BLaER1 treated with 17β-estradiol and CSF1 and Interleukin-3, amounts not matched to agents 10 nM and 100 nM (cell line): ENCODE measurements around the gene CLPTM1L.

ENCODE experiments used
- H3K27ac ChIP-seq, 11 experiments: shearing (Covaris generic); formaldehyde crosslinking; 2 replicates each; pipeline ENCODE4 v1.8.1; 2022
- H3K27me3 ChIP-seq, 11 experiments: shearing (Covaris generic); formaldehyde crosslinking; 2 replicates each; pipeline ENCODE4 v1.8.1; 2022
- H3K36me3 ChIP-seq, 11 experiments: shearing (Covaris generic); formaldehyde crosslinking; 2 replicates each; pipeline ENCODE4 v1.8.1; 2022
- H3K4me1 ChIP-seq, 10 experiments: shearing (Covaris generic); formaldehyde crosslinking; 2 replicates each; pipeline ENCODE4 v1.8.1; 2022
- H3K4me2 ChIP-seq, 11 experiments: shearing (Covaris generic); formaldehyde crosslinking; 2 replicates each; pipeline ENCODE4 v1.8.1; 2022
- H3K4me3 ChIP-seq, 10 experiments: shearing (Covaris generic); formaldehyde crosslinking; 2 replicates each; pipeline ENCODE4 v1.8.1; 2022
- H3K9ac ChIP-seq, 11 experiments: shearing (Covaris generic); formaldehyde crosslinking; 2 replicates each; pipeline ENCODE4 v1.8.1; 2022
- H3K9me3 ChIP-seq, 11 experiments: shearing (Covaris generic); formaldehyde crosslinking; replicated peaks in 1 of 11; 2 replicates each; pipeline ENCODE4 v1.8.1; 2022
- H4K20me1 ChIP-seq, 11 experiments: shearing (Covaris generic); formaldehyde crosslinking; 2 replicates each; pipeline ENCODE4 v1.8.1; 2022
- Cebpa-rat ChIP-seq, 11 experiments: shearing (Covaris generic); IDR thresholded peaks; 2 replicates each; pipeline ENCODE4 v1.8.1; 2022

Gene CLPTM1L

DNA sequence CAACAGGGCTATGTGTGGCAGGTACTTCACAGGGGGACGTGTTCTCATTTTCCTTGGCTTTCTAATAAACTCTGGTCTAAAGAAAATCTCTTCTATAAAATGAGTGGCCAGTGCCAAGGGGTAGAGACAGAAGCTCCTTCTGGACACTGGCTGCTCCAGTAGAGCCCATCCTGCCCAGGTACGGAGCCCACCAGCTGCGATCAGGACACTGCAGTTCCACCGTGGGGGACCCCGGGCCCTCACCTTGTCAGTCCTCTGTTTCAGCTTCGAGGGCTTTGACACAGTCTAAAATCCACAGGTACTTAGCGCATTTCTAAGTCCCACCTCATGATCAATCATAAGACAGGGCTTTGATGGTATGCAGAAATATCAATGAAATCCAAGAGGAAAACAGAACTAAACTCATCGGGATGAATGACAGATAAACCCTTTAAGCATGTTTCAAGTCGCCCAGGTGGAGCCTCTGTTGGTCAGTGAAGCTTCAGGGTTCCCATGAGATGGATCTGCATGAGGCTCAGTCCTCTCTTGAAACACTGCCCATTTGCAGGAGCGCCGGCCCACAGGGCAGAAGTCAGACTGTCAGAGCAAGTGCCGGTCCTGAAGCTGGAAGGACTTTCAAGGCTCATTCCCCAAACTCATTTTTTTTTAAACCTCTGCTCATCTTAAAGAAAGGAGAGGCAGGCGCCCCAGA, 29.7 kb downstream of the CLPTM1L start:
- Histone ChIP-seq H3K4me1 (peaks cover 55 to 93% (median 89%) of the 10 kb centered on the region in 10 experiments), H3K4me3 (peak overlapping the region in 5 of 10 experiments; percentile 21 to 57 (median 46); a peak in 11 of 20 replicates)

DNA sequence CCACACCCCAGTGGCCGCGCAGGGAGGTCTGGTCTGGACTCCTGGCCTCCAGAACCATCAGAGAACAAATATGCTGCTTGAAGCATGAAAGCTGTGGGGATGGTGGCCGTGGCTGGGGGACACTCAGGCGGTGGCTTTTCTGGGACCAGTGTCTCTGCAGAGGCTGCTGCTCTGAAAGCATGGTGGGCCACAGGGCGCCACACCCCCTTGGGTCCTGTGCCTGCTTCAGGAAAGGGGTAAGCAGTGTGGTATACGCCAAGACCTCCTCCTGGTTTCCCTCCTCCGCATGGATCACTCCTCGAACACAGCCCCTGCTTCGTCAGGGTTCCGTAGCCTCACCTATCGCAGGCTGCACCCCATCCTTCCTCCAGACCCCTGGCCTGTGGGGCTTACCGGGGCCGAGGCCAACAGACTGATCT, 30.3 kb downstream of the CLPTM1L start:
- peak overlapping the region in 6 of 11 experiments; percentile 10 to 78 (median 70); a peak in 9 of 22 replicates for H3K9ac ChIP-seq
- H4K20me1 ChIP-seq: peaks cover 0 to 76% (median 50%) of the 10 kb centered on the region in 11 experiments; a peak in 20 of 22 replicates
- H3K4me3 ChIP-seq: peak overlapping the region in 4 of 10 experiments; percentile 21 to 57 (median 50); a peak in 9 of 20 replicates
- peaks cover 15 to 38% (median 26%) of the 10 kb centered on the region in 11 experiments for H3K36me3 ChIP-seq
- H3K9me3 ChIP-seq: peaks cover 22 to 27% (median 24%) of the 10 kb centered on the region in 11 experiments
- peaks cover 51 to 87% (median 83%) of the 10 kb centered on the region in 10 experiments for H3K4me1 ChIP-seq
- H3K27ac ChIP-seq: peak overlapping the region in 7 of 11 experiments; percentile 10 to 87 (median 74); a peak in 12 of 22 replicates
- H3K27me3 ChIP-seq: peaks cover 0 to 95% (median 0%) of the 10 kb centered on the region in 11 experiments; a peak in 10 of 22 replicates
- no peak for TF ChIP-seq Cebpa-rat (IDR thresholded peaks at IDR 0.05)
- H3K4me2 ChIP-seq: peak overlapping the region; percentile 10 to 98 (median 94); a peak in 18 of 22 replicates

More for the DNA sequence above, 29.7 kb downstream of the CLPTM1L start:
- Histone ChIP-seq H3K36me3 (peaks cover 21 to 38% (median 30%) of the 10 kb centered on the region in 11 experiments), H3K27ac (peak overlapping the region in 6 of 11 experiments; percentile 35 to 87 (median 74); a peak in 11 of 22 replicates), H3K4me2 (peak overlapping the region; percentile 60 to 98 (median 94)), H4K20me1 (peaks cover 0 to 82% (median 56%) of the 10 kb centered on the region in 11 experiments; a peak in 20 of 22 replicates), H3K9ac (peak overlapping the region in 6 of 11 experiments; percentile 36 to 78 (median 70); a peak in 8 of 22 replicates), H3K9me3 (peaks cover 16 to 21% (median 18%) of the 10 kb centered on the region in 11 experiments), H3K27me3 (peaks cover 0 to 100% (median 0%) of the 10 kb centered on the region in 11 experiments; a peak in 10 of 22 replicates)
- no peak for TF ChIP-seq Cebpa-rat (IDR thresholded peaks at IDR 0.05)

DNA sequence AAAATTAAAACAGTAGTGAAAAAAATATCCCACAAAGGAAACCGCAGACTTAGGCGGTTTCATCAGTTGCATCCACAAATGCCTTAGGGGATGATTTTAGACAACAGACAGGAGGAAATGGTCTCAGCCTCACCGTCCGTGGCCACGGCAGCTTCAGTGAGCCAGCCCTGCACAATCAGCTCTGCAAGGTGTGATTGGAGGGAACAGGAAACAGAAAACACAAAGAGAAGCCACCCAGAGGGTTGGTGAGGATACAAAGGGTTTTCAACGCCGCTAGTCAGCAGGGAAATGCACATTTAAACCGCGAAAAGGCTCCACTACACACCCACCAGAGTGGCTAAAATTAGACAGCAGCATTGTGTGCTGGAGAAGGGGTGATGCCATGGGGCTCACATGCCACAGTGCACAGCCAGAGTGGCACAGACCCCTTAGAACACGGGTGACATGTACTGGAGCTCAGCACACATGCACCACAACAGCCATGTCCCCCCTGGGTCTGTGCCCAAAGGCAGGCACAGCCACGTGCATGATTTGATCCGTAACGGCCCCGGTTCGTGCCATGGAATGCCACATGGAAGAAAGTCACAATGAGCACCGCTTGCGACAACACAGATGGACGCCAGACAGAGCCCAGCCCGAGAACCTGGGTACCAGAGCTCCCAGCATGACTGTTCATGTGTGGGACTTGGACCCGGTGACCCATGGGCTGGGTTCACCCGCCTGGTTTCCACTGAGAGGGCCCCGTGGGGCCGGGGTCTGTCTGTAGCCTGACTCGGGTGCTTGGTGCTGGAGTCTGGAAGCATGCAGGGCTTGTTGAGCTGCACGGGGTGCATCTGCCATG, 31.7 kb downstream of the CLPTM1L start:
- peaks cover 28 to 39% (median 34%) of the 10 kb centered on the region in 11 experiments for H3K9me3 ChIP-seq
- TF ChIP-seq Cebpa-rat (IDR thresholded peaks at IDR 0.05): 0 out of 22 replicates have a peak, but pooled peaks of 4 of the 11 experiments have one; percentile 3 to 67 (median 38)
- H3K4me3 ChIP-seq: peak overlapping the region in 6 of 10 experiments; percentile 7 to 57 (median 37); a peak in 11 of 20 replicates
- peaks cover 0 to 89% (median 0%) of the 10 kb centered on the region in 11 experiments; a peak in 10 of 22 replicates for H3K27me3 ChIP-seq
- peak overlapping the region in 8 of 11 experiments; percentile 28 to 78 (median 62); a peak in 15 of 22 replicates for H3K9ac ChIP-seq
- peak overlapping the region; percentile 68 to 98 (median 94) for H3K4me2 ChIP-seq
- peaks cover 0 to 63% (median 36%) of the 10 kb centered on the region in 11 experiments; a peak in 17 of 22 replicates for H4K20me1 ChIP-seq
- H3K36me3 ChIP-seq: peaks cover 5 to 31% (median 14%) of the 10 kb centered on the region in 11 experiments
- H3K27ac ChIP-seq: peak overlapping the region in 9 of 11 experiments; percentile 8 to 87 (median 71); a peak in 17 of 22 replicates
- peaks cover 43 to 74% (median 69%) of the 10 kb centered on the region in 10 experiments for H3K4me1 ChIP-seq

DNA sequence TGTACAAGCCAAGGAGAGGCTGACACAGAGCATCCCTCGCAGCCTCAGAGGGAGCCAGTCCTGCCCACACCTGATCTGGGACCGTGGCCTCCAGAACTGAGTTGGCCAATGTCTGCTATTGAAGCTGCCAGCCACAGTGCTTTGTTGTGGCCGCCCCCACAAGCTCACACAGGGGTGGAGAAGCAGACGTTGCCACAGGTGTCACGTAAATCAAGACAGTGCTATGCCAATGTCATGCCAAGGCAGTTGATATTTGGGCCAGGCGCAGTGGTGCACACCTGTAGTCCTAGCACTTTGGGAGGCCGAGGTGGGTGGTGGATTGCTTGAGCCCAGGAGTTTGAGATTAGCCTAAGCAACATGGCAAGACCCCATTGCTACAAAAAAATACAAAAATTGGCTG, 32.7 kb downstream of the CLPTM1L start:
- peak overlapping the region in 7 of 11 experiments; percentile 33 to 87 (median 66); a peak in 13 of 22 replicates for H3K27ac ChIP-seq
- H3K9ac ChIP-seq: peak overlapping the region in 4 of 11 experiments; percentile 7 to 60 (median 32); a peak in 4 of 22 replicates
- peaks cover 43 to 64% (median 60%) of the 10 kb centered on the region in 10 experiments for H3K4me1 ChIP-seq
- peak overlapping the region; percentile 68 to 98 (median 94); a peak in 20 of 22 replicates for H3K4me2 ChIP-seq
- H3K36me3 ChIP-seq: peaks cover 0 to 21% (median 4%) of the 10 kb centered on the region in 11 experiments; a peak in 17 of 22 replicates
- no peak overlapping the region for H3K4me3 ChIP-seq
- no peak for TF ChIP-seq Cebpa-rat (IDR thresholded peaks at IDR 0.05)
- peaks cover 0 to 53% (median 27%) of the 10 kb centered on the region in 11 experiments; a peak in 17 of 22 replicates for H4K20me1 ChIP-seq
- H3K27me3 ChIP-seq: peaks cover 0 to 79% (median 0%) of the 10 kb centered on the region in 11 experiments; a peak in 10 of 22 replicates
- peaks cover 28 to 39% (median 34%) of the 10 kb centered on the region in 11 experiments for H3K9me3 ChIP-seq

- Histone ChIP-seq H3K9me3 (peaks cover 28 to 40% (median 37%) of the 10 kb centered on the region in 11 experiments), H3K4me1 (peaks cover 42 to 57% (median 54%) of the 10 kb centered on the region in 10 experiments), H3K27ac (peak overlapping the region in 6 of 11 experiments; percentile 33 to 87 (median 69); a peak in 10 of 22 replicates), H3K4me2 (peak overlapping the region in 8 of 11 experiments; percentile 92 to 98 (median 94); a peak in 14 of 22 replicates), H4K20me1 (peaks cover 0 to 46% (median 20%) of the 10 kb centered on the region in 11 experiments; a peak in 17 of 22 replicates), H3K9ac (peak overlapping the region in 1 of 11 experiments; percentile 60; a peak in 1 of 22 replicates), H3K4me3 (peak overlapping the region in 7 of 10 experiments; percentile 17 to 43 (median 26); a peak in 5 of 20 replicates), H3K27me3 (peaks cover 0 to 72% (median 0%) of the 10 kb centered on the region in 11 experiments; a peak in 10 of 22 replicates), H3K36me3 (peaks cover 0 to 21% (median 0%) of the 10 kb centered on the region in 11 experiments; a peak in 9 of 22 replicates)
- TF ChIP-seq Cebpa-rat (IDR thresholded peaks at IDR 0.05): no peak
Measured at GRCh38 chr5:1311439-1312055, 33.4 kb downstream of the CLPTM1L start.

- peaks cover 28 to 43% (median 39%) of the 10 kb centered on the region in 10 experiments for H3K4me1 ChIP-seq
- no peak overlapping the region for H3K4me2 ChIP-seq
- H3K4me3 ChIP-seq: peak overlapping the region in 2 of 10 experiments; percentile 12 to 15; a peak in 4 of 20 replicates
- H4K20me1 ChIP-seq: peaks cover 0 to 32% (median 6%) of the 10 kb centered on the region in 11 experiments; a peak in 12 of 22 replicates
- H3K27me3 ChIP-seq: peaks cover 0 to 58% (median 0%) of the 10 kb centered on the region in 11 experiments; a peak in 10 of 22 replicates
- no peak for TF ChIP-seq Cebpa-rat (IDR thresholded peaks at IDR 0.05)
- no peak overlapping the region for H3K9ac ChIP-seq
- H3K27ac ChIP-seq: no peak overlapping the region
- peaks cover 28 to 54% (median 47%) of the 10 kb centered on the region in 11 experiments for H3K9me3 ChIP-seq
- H3K36me3 ChIP-seq: peaks cover 0 to 21% (median 0%) of the 10 kb centered on the region in 11 experiments; a peak in 9 of 22 replicates
Measured at GRCh38 chr5:1310118-1310517, 34.8 kb downstream of the CLPTM1L start.

GRCh38 chr5:1304033-1304432, 40.9 kb downstream of the CLPTM1L start:
- Histone ChIP-seq H3K4me3 (no peak overlapping the region), H3K9ac (no peak overlapping the region), H3K36me3 (peaks cover 0 to 2% (median 0%) of the 10 kb centered on the region in 11 experiments; a peak in 3 of 22 replicates), H3K27ac (no peak overlapping the region), H4K20me1 (peaks cover 0 to 4% (median 0%) of the 10 kb centered on the region in 11 experiments; a peak in 2 of 22 replicates), H3K9me3 (peaks cover 14 to 70% (median 37%) of the 10 kb centered on the region in 11 experiments), H3K4me1 (peaks cover 5 to 24% (median 18%) of the 10 kb centered on the region in 10 experiments; a peak in 17 of 20 replicates), H3K4me2 (peak overlapping the region in 6 of 11 experiments; percentile 3 to 37 (median 27); a peak in 5 of 22 replicates), H3K27me3 (peaks cover 0 to 12% (median 0%) of the 10 kb centered on the region in 11 experiments; a peak in 2 of 22 replicates)
- no peak for TF ChIP-seq Cebpa-rat (IDR thresholded peaks at IDR 0.05)
